Esophagus muscularis mucosa (tissue), 4 donors: ENCODE results near the gene STARD13. TPM values are rescaled to one million over a fixed set of nuclear protein-coding genes. Genes with fewer than 3 reads are reported as not detected.

Source experiments
- DNase-seq: peaks from one replicate; pipeline ENCODE4 v3.0.0-alpha.2; 2017; ENCODE audit errors: extremely low spot score
- H3K27ac ChIP-seq, 4 donors: fragments of 200-600 bp; sonication (generic); replicated peaks in 1 of 4; 1 replicate in 3 of 4; 2 replicates in 1 of 4; pipeline ENCODE4 v1.5.1; 2016 to 2019; ENCODE audit warnings: mild to moderate bottlenecking in 1 of 4
- H3K27me3 ChIP-seq, 4 donors: fragments of 200-600 bp; sonication (generic); one replicate each; pipeline versions ENCODE4 v1.5.1 to v1.6.0; 2016 to 2019
- H3K36me3 ChIP-seq, 4 donors: fragments of 200-600 bp; sonication (generic); one replicate each; pipeline ENCODE4 v1.5.1; 2016 to 2019
- H3K4me1 ChIP-seq, 4 donors: fragments of 200-600 bp; sonication (generic); one replicate each; pipeline ENCODE4 v1.5.1; 2016 to 2019
- H3K4me3 ChIP-seq, 4 donors: fragments of 200-600 bp; sonication (generic); 1 replicate in 2 of 4; 2 replicates in 2 of 4; pipeline ENCODE4 v1.5.1; 2016 to 2019; ENCODE audit warnings: mild to moderate bottlenecking in 4 of 4, moderate library complexity in 1 of 4
- H3K9me3 ChIP-seq, 4 donors: fragments of 200-600 bp; sonication (generic); 1 replicate in 3 of 4; 2 replicates in 1 of 4; pipeline ENCODE4 v1.5.1; 2016 to 2019
- EP300 ChIP-seq: sonication (generic); formaldehyde crosslinking; IDR thresholded peaks from one replicate; pipeline ENCODE4 v1.6.1; 2017; ENCODE audit warnings: antibody characterized with exemption
- POLR2A ChIP-seq: fragments of 450-650 bp; IDR thresholded peaks from one replicate; pipeline ENCODE4 v1.6.1; 2017; ENCODE audit warnings: antibody characterized with exemption, moderate library complexity, mild to moderate bottlenecking, low read depth
- POLR2AphosphoS5 ChIP-seq, 2 donors: sonication (generic); formaldehyde crosslinking; IDR thresholded peaks; one replicate each; pipeline ENCODE4 v1.6.1; 2017; ENCODE audit warnings: antibody characterized with exemption in 2 of 2
- WGBS: methylation state at CpG from one replicate; pipeline ENCODE4 v1.1.5; 2018; 5-methylcytosine and 5-hydroxymethylcytosine counted together
- intact Hi-C: fragments of 100-400 bp; cut with DNase I; formaldehyde crosslinking; loops from one replicate; pipeline ENCODE4 v1.15.1; 2023
- total RNA-seq, 4 donors: library from RNA; depleted of rRNA; stranded (reverse); fragments of >200 nt; gene quantifications; one replicate each; pipeline versions ENCODE4 v1.1.0 to v1.2.1, GENCODE V29; 2016
- TF ChIP-seq, protein P1 (sequence below), 3 experiments: fragments of 200-600 bp in 2 of 3; fragments of 450-650 bp in 1 of 3; sonication (generic) in 2 of 3; IDR thresholded peaks; one replicate each; pipeline ENCODE4 v1.5.1; 2017 to 2019; ENCODE audit warnings: antibody characterized with exemption in 3 of 3, mild to moderate bottlenecking in 2 of 3, moderate library complexity in 1 of 3

The STARD13 gene
- total RNA-seq, 4 donors from 2014 or later, result 44.9 to 59.2 (median 56.2) TPM

DNA sequence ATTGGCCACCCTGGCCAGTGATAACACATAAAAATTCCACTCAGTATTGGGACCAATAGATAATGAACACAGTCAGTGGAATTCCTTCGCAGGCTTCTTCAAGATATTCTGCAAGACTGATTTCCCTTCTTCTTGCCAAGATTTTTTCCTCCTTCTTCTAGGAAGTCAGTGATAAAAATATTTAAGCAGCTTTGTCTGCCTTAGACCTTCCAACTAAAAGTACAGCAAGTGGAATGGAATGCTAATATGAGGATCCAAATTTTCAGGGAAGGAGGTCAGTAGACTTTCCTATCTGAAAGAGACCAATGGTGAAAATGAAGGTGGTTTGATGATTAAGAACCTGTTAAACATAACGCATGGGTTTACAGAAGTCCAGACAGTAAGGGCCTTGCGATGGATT lies 9.6 kb downstream of the STARD13 start:
- WGBS, result 62% methylated on average over 3 of the region's 3 CpGs
- Histone ChIP-seq H3K27ac (peak overlapping the region; percentile 16 to 94 (median 71)), H3K4me3 (no peak overlapping the region), H3K4me1 (peaks cover 92 to 99% (median 97%) of the 10 kb centered on the region in 4 donors), H3K27me3 (no peaks in the 10 kb centered on the region), H3K9me3 (no peaks in the 10 kb centered on the region), H3K36me3 (no peaks in the 10 kb centered on the region)
- intact Hi-C loops, result no loop called here
- no peak for DNase-seq
- TF ChIP-seq POLR2A, result no peak

DNA sequence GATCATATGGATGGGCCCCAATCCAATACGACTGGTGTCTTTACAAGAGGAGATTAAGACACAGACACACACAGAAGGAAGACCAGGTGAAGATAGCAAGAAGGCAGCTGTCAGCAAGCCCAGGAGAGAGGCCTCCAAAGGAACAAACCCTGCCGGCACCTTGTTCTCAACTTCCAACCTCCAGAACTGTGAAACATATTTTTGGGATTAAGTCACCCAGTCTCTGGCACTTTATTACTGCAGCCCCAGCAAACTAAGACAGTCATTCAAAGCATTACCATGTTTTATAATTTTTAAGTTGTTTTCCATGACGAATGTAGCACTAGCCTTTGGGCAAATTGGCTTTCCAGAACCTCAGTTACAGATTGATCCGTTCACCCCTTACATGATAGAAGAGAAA lies 11.3 kb downstream of the STARD13 start:
- no peak for TF ChIP-seq POLR2A
- TF ChIP-seq EP300, result no peak
- TF ChIP-seq POLR2AphosphoS5 (IDR thresholded peaks at IDR 0.05), result no peak
- TF ChIP-seq, protein P1, sequence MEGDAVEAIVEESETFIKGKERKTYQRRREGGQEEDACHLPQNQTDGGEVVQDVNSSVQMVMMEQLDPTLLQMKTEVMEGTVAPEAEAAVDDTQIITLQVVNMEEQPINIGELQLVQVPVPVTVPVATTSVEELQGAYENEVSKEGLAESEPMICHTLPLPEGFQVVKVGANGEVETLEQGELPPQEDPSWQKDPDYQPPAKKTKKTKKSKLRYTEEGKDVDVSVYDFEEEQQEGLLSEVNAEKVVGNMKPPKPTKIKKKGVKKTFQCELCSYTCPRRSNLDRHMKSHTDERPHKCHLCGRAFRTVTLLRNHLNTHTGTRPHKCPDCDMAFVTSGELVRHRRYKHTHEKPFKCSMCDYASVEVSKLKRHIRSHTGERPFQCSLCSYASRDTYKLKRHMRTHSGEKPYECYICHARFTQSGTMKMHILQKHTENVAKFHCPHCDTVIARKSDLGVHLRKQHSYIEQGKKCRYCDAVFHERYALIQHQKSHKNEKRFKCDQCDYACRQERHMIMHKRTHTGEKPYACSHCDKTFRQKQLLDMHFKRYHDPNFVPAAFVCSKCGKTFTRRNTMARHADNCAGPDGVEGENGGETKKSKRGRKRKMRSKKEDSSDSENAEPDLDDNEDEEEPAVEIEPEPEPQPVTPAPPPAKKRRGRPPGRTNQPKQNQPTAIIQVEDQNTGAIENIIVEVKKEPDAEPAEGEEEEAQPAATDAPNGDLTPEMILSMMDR (IDR thresholded peaks at IDR 0.05), result no peak
- Histone ChIP-seq H3K27me3 (no peaks in the 10 kb centered on the region), H3K4me1 (peaks cover 87 to 99% (median 97%) of the 10 kb centered on the region in 4 donors), H3K27ac (peak overlapping the region in 3 of 4 donors; percentile 1 to 46 (median 22)), H3K4me3 (no peak overlapping the region), H3K36me3 (peaks cover 0 to 8% (median 0%) of the 10 kb centered on the region in 4 donors), H3K9me3 (no peaks in the 10 kb centered on the region)
- intact Hi-C loops, result no loop called here
- 84% methylated on average over 4 of the region's 4 CpGs for WGBS
- no peak for DNase-seq

DNA sequence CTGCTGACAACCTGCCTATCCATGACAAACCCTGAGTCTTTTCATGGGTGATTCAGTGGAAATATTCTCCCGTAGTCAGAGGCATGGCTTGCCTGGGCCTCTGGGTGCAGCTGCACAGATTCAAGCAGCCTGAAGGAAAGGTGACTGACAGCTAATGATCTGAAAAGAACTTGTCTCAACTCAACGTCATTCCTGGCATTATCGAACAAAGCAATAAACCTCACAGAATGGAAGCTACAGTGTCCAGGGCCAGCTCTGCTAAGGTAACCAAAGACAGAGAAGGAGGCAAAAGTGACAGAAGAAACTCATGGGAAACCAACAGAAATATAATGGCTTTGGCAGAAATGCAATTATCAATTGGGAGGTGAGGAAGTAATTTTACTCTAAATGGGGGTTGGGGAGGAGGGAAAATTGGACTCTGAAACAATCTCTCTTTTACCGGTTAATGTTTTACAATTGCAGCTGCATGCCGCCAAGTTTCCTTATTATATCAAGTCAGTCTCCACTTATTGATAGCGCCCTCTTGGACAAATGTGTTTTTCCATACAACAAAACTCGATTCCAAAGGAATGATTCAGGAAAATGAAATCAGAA lies 12.9 kb downstream of the STARD13 start:
- intact Hi-C loops, result no loop called here

DNA sequence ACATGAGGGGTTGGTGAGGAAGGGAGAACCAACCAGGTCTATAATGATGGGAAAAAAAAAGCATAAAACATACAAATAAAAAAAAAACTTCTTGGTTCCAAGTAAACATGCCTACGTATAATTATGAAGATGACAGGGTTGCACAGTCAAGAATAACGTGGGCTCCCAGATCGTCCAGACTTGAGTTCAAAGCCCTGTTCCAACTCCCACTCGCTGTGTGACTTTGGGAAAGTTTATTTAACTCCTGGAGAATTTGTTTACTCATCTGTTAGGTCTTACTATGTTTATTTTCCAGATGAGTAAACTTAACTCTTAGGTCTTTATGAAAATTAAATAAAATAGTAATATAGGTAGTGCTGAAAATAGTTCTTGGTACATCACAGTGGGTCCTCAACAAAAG lies 13.8 kb downstream of the STARD13 start:
- WGBS, result 83% methylated on average over 4 of the region's 4 CpGs
- no peaks in the 10 kb centered on the region for H3K9me3 ChIP-seq
- H3K4me3 ChIP-seq, result no peak overlapping the region
- no peaks in the 10 kb centered on the region for H3K27me3 ChIP-seq
- peak overlapping the region; percentile 66 to 83 (median 70) for H3K27ac ChIP-seq
- peaks cover 78 to 97% (median 92%) of the 10 kb centered on the region in 4 donors for H3K4me1 ChIP-seq
- peaks cover 0 to 9% (median 0%) of the 10 kb centered on the region in 4 donors for H3K36me3 ChIP-seq
- TF ChIP-seq EP300 (no peak), POLR2AphosphoS5 (IDR thresholded peaks at IDR 0.05) (no peak), POLR2A (no peak)
- TF ChIP-seq, protein P1 (IDR thresholded peaks at IDR 0.05), result no peak
- no peak for DNase-seq
- intact Hi-C loops, result no loop called here

More for the DNA sequence above, 12.9 kb downstream of the STARD13 start:
- Histone ChIP-seq H3K4me1 (peaks cover 82 to 98% (median 97%) of the 10 kb centered on the region in 4 donors), H3K36me3 (peaks cover 0 to 9% (median 0%) of the 10 kb centered on the region in 4 donors), H3K9me3 (no peaks in the 10 kb centered on the region), H3K27me3 (no peaks in the 10 kb centered on the region), H3K4me3 (no peak overlapping the region), H3K27ac (peak overlapping the region in 3 of 4 donors; percentile 66 to 83 (median 74))
- TF ChIP-seq POLR2AphosphoS5 (IDR thresholded peaks at IDR 0.05) (no peak), EP300 (no peak), POLR2A (no peak)
- TF ChIP-seq, protein P1 (IDR thresholded peaks at IDR 0.05), result no peak
- WGBS, result 74% methylated on average over 7 of the region's 7 CpGs
- DNase-seq, result no peak

DNA sequence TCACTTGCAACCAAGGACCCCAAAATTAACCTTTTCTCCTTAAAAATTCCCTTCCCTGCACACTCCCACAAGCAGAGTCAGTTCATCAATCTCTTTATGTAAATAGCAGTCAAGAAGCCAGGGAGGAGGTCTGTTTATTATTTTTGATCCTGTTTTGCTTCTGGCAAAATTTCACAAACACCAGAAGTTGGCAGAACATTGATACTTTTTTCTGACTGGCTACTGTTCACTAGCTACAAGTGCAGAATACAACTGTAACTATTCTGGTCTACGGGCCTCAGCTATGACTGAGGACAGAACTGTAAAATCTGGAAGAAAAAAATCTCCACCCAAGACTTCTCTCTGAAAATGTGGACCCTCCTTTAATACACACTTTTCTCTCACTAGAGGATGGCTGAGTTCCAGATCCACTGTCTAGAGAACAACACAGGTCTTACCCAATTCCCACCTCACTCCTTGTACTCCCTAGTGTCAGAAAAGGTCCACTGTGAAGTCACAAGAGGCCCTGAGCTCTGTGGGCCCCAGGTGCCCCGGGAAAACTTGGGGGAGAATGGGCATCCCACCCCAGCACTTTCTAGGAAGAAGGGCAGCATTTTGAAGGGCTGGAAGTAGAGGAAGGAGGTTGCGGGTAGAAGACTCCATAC lies 14.5 kb downstream of the STARD13 start:
- no peaks in the 10 kb centered on the region for H3K9me3 ChIP-seq
- TF ChIP-seq, protein P1 (IDR thresholded peaks at IDR 0.05), result no peak
- no peak for TF ChIP-seq POLR2A
- intact Hi-C loops, result no loop called here
- no peaks in the 10 kb centered on the region for H3K27me3 ChIP-seq
- H3K4me3 ChIP-seq, result no peak overlapping the region
- 69% methylated on average over 3 of the region's 3 CpGs for WGBS
- no peak for DNase-seq
- H3K36me3 ChIP-seq, result peaks cover 0 to 9% (median 0%) of the 10 kb centered on the region in 4 donors
- H3K27ac ChIP-seq, result peak overlapping the region; percentile 66 to 83 (median 70)
- H3K4me1 ChIP-seq, result peaks cover 76 to 96% (median 91%) of the 10 kb centered on the region in 4 donors
